Activated CD4-positive, alpha-beta T cell treated with anti-CD3 and anti-CD28 coated beads for 4 hours (primary cell): ENCODE results near the gene PLCG2.
"Not testable (repeated sequence)": the region's sequence is repeated elsewhere in the genome, so short reads cannot be mapped to it uniquely, and the experiment has no call there.

ENCODE experiments used
- DNase-seq, 2 donors: peaks; one replicate each; pipeline ENCODE4 v3.0.0-alpha.2; 2020

PLCG2 gene

GRCh38 chr16:81792828-81793227 lies 13.7 kb downstream of the PLCG2 start:
- no peak for DNase-seq

GRCh38 chr16:81795193-81795592 lies 16.1 kb downstream of the PLCG2 start:
- DNase-seq, result no peak

- no peak for DNase-seq
Observed at GRCh38 chr16:81796035-81796434, 16.9 kb downstream of the PLCG2 start.

- no peak for DNase-seq
Observed at GRCh38 chr16:81796583-81797346, 17.7 kb downstream of the PLCG2 start.

GRCh38 chr16:81797443-81797842 lies 18.4 kb downstream of the PLCG2 start:
- DNase-seq, result no peak

- no peak for DNase-seq
Observed at GRCh38 chr16:81798311-81799137, 19.4 kb downstream of the PLCG2 start.

GRCh38 chr16:81799138-81799504 lies 20.0 kb downstream of the PLCG2 start:
- no peak for DNase-seq

GRCh38 chr16:81801724-81802123 lies 22.6 kb downstream of the PLCG2 start:
- not testable (repeated sequence) for DNase-seq

GRCh38 chr16:81803332-81803731 lies 24.2 kb downstream of the PLCG2 start:
- no peak for DNase-seq

GRCh38 chr16:81804134-81804610 lies 25.1 kb downstream of the PLCG2 start:
- no peak for DNase-seq

GRCh38 chr16:81806696-81807095 lies 27.6 kb downstream of the PLCG2 start:
- DNase-seq, result no peak

- no peak for DNase-seq
Observed at GRCh38 chr16:81807767-81808358, 28.8 kb downstream of the PLCG2 start.

- no peak for DNase-seq
Observed at GRCh38 chr16:81808933-81809480, 29.9 kb downstream of the PLCG2 start.

GRCh38 chr16:81809567-81809966 lies 30.5 kb downstream of the PLCG2 start:
- no peak for DNase-seq

- no peak for DNase-seq
Observed at GRCh38 chr16:81810361-81810760, 31.3 kb downstream of the PLCG2 start.

- no peak for DNase-seq
Observed at GRCh38 chr16:81810894-81811538, 31.9 kb downstream of the PLCG2 start.

GRCh38 chr16:81813648-81814047 lies 34.6 kb downstream of the PLCG2 start:
- no peak for DNase-seq

- no peak for DNase-seq
Observed at GRCh38 chr16:81814751-81815428, 35.8 kb downstream of the PLCG2 start.

GRCh38 chr16:81815429-81815766 lies 36.3 kb downstream of the PLCG2 start:
- no peak for DNase-seq

- no peak for DNase-seq
Observed at GRCh38 chr16:81816351-81816750, 37.3 kb downstream of the PLCG2 start.

- no peak for DNase-seq
Observed at GRCh38 chr16:81816793-81817210, 37.7 kb downstream of the PLCG2 start.

GRCh38 chr16:81817296-81817695 lies 38.2 kb downstream of the PLCG2 start:
- DNase-seq, result no peak
